OCI-LY7 (cell line): Measurements from ENCODE around the gene PLOD1.

Experiments
- EZH2phosphoT487 ChIP-seq: fragments of 200-600 bp; sonication (generic); IDR thresholded peaks from 2 replicates; pipeline ENCODE4 v1.6.1; 2018; ENCODE audit warnings: low read depth, borderline replicate concordance, mild to moderate bottlenecking, mixed run types, antibody characterized with exemption, low read length, moderate library complexity, mixed read lengths
- TF ChIP-seq, protein P1 (sequence below): fragments of 200-600 bp; sonication (generic); conservative IDR thresholded peaks from 2 replicates; pipeline ENCODE4 v1.5.1; 2014; ENCODE audit warnings: mild to moderate bottlenecking, antibody characterized with exemption, low read length, moderate library complexity, mixed read lengths

GRCh38 chr1:11984576-11984975, 50.1 kb downstream of the PLOD1 start:
- TF ChIP-seq, protein P1, sequence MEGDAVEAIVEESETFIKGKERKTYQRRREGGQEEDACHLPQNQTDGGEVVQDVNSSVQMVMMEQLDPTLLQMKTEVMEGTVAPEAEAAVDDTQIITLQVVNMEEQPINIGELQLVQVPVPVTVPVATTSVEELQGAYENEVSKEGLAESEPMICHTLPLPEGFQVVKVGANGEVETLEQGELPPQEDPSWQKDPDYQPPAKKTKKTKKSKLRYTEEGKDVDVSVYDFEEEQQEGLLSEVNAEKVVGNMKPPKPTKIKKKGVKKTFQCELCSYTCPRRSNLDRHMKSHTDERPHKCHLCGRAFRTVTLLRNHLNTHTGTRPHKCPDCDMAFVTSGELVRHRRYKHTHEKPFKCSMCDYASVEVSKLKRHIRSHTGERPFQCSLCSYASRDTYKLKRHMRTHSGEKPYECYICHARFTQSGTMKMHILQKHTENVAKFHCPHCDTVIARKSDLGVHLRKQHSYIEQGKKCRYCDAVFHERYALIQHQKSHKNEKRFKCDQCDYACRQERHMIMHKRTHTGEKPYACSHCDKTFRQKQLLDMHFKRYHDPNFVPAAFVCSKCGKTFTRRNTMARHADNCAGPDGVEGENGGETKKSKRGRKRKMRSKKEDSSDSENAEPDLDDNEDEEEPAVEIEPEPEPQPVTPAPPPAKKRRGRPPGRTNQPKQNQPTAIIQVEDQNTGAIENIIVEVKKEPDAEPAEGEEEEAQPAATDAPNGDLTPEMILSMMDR = no peak
- no peak for TF ChIP-seq EZH2phosphoT487
